Erythroblast (primary cell): ENCODE measurements around the gene PIGL.

ENCODE experiments used
- GATA1 ChIP-seq: IDR thresholded peaks from 2 replicates; pipeline ENCODE4 v1.6.1; 2011; ENCODE audit warnings: low read depth, mild to moderate bottlenecking, control low read depth, low read length, moderate library complexity
- POLR2A ChIP-seq: IDR thresholded peaks from 2 replicates; pipeline ENCODE4 v1.6.1; 2011; ENCODE audit warnings: mild to moderate bottlenecking, low read length

DNA sequence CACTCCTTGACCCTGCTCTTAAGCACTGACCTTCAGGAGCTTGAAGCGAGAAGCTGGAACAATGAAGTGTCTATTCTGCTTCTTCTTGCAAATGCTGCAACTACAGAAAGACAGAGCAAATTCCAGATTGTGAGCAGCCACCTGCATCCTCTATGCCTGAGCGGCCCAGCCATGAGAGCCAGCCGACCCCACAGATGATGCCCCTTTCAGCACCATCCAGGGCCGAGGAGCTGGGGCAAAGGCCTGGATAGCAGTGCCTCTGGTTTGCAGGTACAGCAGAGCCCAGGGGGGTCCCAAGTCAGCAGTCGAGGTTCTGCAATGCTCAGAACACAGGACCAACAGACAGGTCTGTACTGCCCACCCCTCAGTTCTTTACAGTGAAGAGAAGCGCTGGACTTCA is 131.6 kb downstream of the PIGL start:
- TF ChIP-seq GATA1 = no peak
- TF ChIP-seq POLR2A = no peak
